ENCODE data around the gene ZMYM4.

ZMYM4 gene

GRCh38 chr1:35350872-35351271 is 82.4 kb downstream of the ZMYM4 start:
- H3K4me3 ChIP-seq (ENCODE audit: low read length) = no peak overlapping the region
- no peak for DNase-seq (ENCODE audit: low read depth)
- TF ChIP-seq CTCF (conservative IDR thresholded peaks at IDR 0.05; ENCODE audit: low read depth, low read length) = no peak

DNA sequence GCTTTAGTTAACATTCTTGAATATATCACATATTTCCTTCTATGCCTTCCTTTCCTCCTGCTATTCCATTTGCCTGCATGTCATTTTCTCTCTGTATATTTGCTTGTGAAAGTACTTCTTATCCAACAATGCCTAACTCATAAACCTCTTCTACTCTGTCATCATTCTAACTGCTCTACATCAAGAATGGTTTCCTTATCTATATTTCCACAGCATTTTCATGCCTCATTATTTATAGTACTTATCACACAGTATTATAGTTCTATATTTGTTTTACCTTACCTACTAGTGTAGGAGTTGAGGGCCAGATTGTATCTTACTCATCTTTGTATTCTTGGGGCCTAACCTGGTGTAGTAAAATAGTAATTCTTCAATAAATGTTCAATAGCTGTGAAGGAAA is 91.5 kb downstream of the ZMYM4 start:
- TF ChIP-seq CTCF (conservative IDR thresholded peaks at IDR 0.05; ENCODE audit: low read depth, low read length) = no peak
- no peak overlapping the region for H3K4me3 ChIP-seq (ENCODE audit: low read length)
- no peak for DNase-seq (ENCODE audit: low read depth)

- no peak for DNase-seq (ENCODE audit: low read depth)
- no peak for TF ChIP-seq CTCF (conservative IDR thresholded peaks at IDR 0.05; ENCODE audit: low read depth, low read length)
- H3K4me3 ChIP-seq (ENCODE audit: low read length) = no peak overlapping the region
Measured at GRCh38 chr1:35361638-35362037, 93.1 kb downstream of the ZMYM4 start.

- no peak overlapping the region for H3K4me3 ChIP-seq (ENCODE audit: low read length)
- DNase-seq (ENCODE audit: low read depth) = no peak
- TF ChIP-seq CTCF (conservative IDR thresholded peaks at IDR 0.05; ENCODE audit: low read depth, low read length) = no peak
Measured at GRCh38 chr1:35364741-35365140, 96.2 kb downstream of the ZMYM4 start.

DNA sequence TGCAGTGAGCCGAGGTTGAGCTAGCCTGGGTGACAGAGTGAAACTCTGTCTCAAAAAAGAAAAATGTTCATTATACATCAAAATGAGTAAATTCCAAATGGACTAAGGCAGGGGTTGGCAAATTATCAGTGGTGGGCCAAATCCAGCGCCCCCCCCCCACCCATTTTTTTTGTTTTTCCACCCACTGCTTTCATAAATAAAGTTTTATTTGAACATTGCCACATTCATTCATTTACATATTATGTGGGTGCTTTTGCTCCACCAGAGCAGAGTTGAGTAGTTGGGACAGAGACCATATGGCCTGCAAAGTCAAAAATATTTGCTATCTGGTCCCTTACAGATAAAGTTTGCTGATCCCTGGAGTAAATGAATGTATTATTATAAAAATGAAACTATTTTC is 99.4 kb downstream of the ZMYM4 start:
- no peak overlapping the region for H3K4me3 ChIP-seq (ENCODE audit: low read length)
- DNase-seq (ENCODE audit: low read depth) = no peak
- no peak for TF ChIP-seq CTCF (conservative IDR thresholded peaks at IDR 0.05; ENCODE audit: low read depth, low read length)

- no peak for DNase-seq (ENCODE audit: low read depth)
- TF ChIP-seq CTCF (conservative IDR thresholded peaks at IDR 0.05; ENCODE audit: low read depth, low read length) = no peak
- no peak overlapping the region for H3K4me3 ChIP-seq (ENCODE audit: low read length)
Measured at GRCh38 chr1:35369922-35370671, 101.6 kb downstream of the ZMYM4 start.

DNA sequence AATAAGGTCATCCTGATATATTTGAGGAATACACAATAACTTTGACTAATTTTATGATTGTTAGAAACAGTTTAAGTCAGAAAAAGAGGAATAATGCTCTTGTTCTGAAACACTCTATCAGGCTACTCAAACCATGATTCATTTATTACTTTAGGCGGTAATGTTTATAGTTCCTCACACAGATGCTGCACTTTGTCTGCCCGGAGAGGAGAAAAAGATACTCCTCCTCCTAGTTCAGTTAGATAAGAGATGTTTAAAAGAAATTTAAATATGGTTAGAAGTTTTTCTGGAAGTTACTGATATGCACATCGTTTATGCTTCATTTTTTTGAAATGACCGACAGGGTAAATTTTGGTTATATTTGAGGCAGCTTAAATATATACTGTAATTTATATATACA is 103.0 kb downstream of the ZMYM4 start:
- DNase-seq (ENCODE audit: low read depth) = no peak
- TF ChIP-seq CTCF (conservative IDR thresholded peaks at IDR 0.05; ENCODE audit: low read depth, low read length) = no peak
- no peak overlapping the region for H3K4me3 ChIP-seq (ENCODE audit: low read length)

All from retinal pigment epithelial cell (primary cell).